LNCaP clone FGC (cell line): ENCODE results near the gene HOOK1.
"Not testable (repeated sequence)": the region's sequence is repeated elsewhere in the genome, so short reads cannot be mapped to it uniquely, and the experiment has no call there.

Source experiments
- DNase-seq: peaks from one replicate; pipeline ENCODE4 v3.0.0-alpha.2; 2011; ENCODE audit warnings: low read depth
- H3K4me3 ChIP-seq: 2 replicates; pipeline ENCODE4 v1.5.1; 2011; ENCODE audit warnings: mild to moderate bottlenecking, low read depth, low read length, control low read depth
- CTCF ChIP-seq: IDR thresholded peaks from 2 replicates; pipeline ENCODE4 v1.5.1; 2012; ENCODE audit warnings: mild to moderate bottlenecking; ENCODE audit not compliant: control insufficient read depth, insufficient read depth; ENCODE audit errors: extremely low read depth

Gene HOOK1

GRCh38 chr1:59903141-59903754 lies 88.5 kb downstream of the HOOK1 start:
- peak; percentile 83 for TF ChIP-seq CTCF
- no peak overlapping the region for H3K4me3 ChIP-seq
- DNase-seq = no peak

GRCh38 chr1:59906931-59907330 lies 92.2 kb downstream of the HOOK1 start:
- no peak overlapping the region for H3K4me3 ChIP-seq
- DNase-seq = no peak
- no peak for TF ChIP-seq CTCF

- no peak for DNase-seq
- TF ChIP-seq CTCF = no peak
These were observed 93.3 kb downstream of the HOOK1 start for GRCh38 chr1:59908084-59908483.

GRCh38 chr1:59908682-59909081 lies 93.9 kb downstream of the HOOK1 start:
- H3K4me3 ChIP-seq = no peak overlapping the region
- no peak for DNase-seq
- no peak for TF ChIP-seq CTCF

More at GRCh38 chr1:59908084-59908483, 93.3 kb downstream of the HOOK1 start:
- H3K4me3 ChIP-seq = no peak overlapping the region

- not testable (repeated sequence) for DNase-seq, H3K4me3 ChIP-seq
These were observed 100.1 kb downstream of the HOOK1 start for GRCh38 chr1:59914791-59915286.

GRCh38 chr1:59915516-59915915 lies 100.8 kb downstream of the HOOK1 start:
- no peak for DNase-seq
- no peak for TF ChIP-seq CTCF
- no peak overlapping the region for H3K4me3 ChIP-seq

GRCh38 chr1:59917026-59917784 lies 102.5 kb downstream of the HOOK1 start:
- H3K4me3 ChIP-seq = no peak overlapping the region
- no peak for TF ChIP-seq CTCF
- no peak for DNase-seq
